Hepatocyte (in vitro differentiated cells): Measurements from ENCODE around the gene NRN1L.

Experiments used
- CTCF ChIP-seq: fragments of 200-600 bp; sonication (generic); IDR thresholded peaks from 2 replicates; pipeline ENCODE4 v1.5.1; 2016; ENCODE audit warnings: antibody characterized with exemption, mild to moderate bottlenecking; ENCODE audit not compliant: poor library complexity
- EZH2 ChIP-seq: fragments of 200-600 bp; sonication (generic); IDR thresholded peaks from 2 replicates; pipeline ENCODE4 v1.6.1; 2016; ENCODE audit warnings: antibody characterized with exemption, mild to moderate bottlenecking, borderline replicate concordance
- EZH2phosphoT487 ChIP-seq: fragments of 200-600 bp; sonication (generic); IDR thresholded peaks from one replicate; pipeline ENCODE4 v1.6.1; 2018; ENCODE audit warnings: antibody characterized with exemption, mild to moderate bottlenecking, low read depth, moderate library complexity; ENCODE audit not compliant: unreplicated experiment, severe bottlenecking

DNA sequence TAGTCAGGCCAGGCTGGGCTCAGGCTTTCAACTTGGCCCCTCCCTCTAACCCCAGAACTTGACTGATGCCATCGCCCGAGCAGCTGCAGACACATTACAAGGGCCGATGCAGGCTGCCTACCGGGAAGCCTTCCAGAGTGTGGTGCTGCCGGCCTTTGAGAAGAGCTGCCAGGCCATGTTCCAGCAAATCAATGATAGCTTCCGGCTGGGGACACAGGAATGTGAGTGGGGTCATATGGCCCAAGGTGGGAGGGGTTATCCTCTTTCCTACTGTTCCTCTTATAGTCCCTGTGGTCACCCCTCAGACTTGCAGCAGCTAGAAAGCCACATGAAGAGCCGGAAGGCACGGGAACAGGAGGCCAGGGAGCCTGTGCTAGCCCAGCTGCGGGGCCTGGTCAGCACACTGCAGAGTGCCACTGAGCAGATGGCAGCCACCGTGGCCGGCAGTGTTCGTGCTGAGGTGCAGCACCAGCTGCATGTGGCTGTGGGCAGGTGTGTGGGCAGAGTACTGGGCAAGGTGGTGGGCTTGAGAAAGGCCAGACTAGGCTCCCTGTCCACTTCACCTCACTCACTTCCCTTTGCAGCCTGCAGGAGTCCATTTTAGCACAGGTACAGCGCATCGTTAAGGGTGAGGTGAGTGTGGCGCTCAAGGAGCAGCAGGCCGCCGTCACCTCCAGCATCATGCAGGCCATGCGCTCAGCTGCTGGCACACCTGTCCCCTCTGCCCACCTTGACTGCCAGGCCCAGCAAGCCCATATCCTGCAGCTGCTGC lies 2.1 kb upstream of the NRN1L start:
- TF ChIP-seq CTCF, result no peak
- no peak for TF ChIP-seq EZH2phosphoT487
- no peak for TF ChIP-seq EZH2
